Activated T-helper 2 cell treated with anti-CD3 and anti-CD28 coated beads, Interferon-gamma antibody, Interleukin-2, Interleukin-4, amounts not matched to agents 10 μg/mL and 5 μg/mL and 100 μg/mL, durations not matched to agents 14 hours and 24 hours and 36 hours (primary cell): ENCODE data around the gene GNAL. TPM values are rescaled to one million over a fixed set of nuclear protein-coding genes. Genes with fewer than 3 reads are reported as not detected.

ENCODE experiments used
- DNase-seq: peaks from one replicate; pipeline ENCODE4 v3.0.0; 2021; ENCODE audit warnings: low spot score
- H3K27ac Mint-ChIP-seq: one replicate; pipeline ENCODE4 v1.8.0; 2021; ENCODE audit warnings: mixed read lengths
- H3K27me3 Mint-ChIP-seq: one replicate; pipeline ENCODE4 v1.8.0; 2021; ENCODE audit warnings: low read depth, mixed read lengths
- H3K36me3 Mint-ChIP-seq: one replicate; pipeline ENCODE4 v1.8.0; 2021; ENCODE audit warnings: low read depth, mixed read lengths
- H3K4me1 Mint-ChIP-seq: one replicate; pipeline ENCODE4 v1.8.0; 2021; ENCODE audit warnings: low read depth, mixed read lengths
- H3K4me3 Mint-ChIP-seq: one replicate; pipeline ENCODE4 v1.8.0; 2021; ENCODE audit warnings: low read depth, mild to moderate bottlenecking, moderate library complexity, mixed read lengths
- H3K9me3 Mint-ChIP-seq: one replicate; pipeline ENCODE4 v1.8.0; 2021; ENCODE audit warnings: mixed read lengths
- intact Hi-C: fragments of 100-400 bp; cut with micrococcal nuclease; formaldehyde crosslinking; loops from one replicate; pipeline ENCODE4 v1.15.1; 2023
- total RNA-seq: library from RNA; stranded (reverse); gene quantifications from 2 replicates; pipeline ENCODE4 v1.2.3, GENCODE V29; 2022

Gene GNAL
- total RNA-seq, 1 donor from 2014 or later: 0.52 TPM

DNA sequence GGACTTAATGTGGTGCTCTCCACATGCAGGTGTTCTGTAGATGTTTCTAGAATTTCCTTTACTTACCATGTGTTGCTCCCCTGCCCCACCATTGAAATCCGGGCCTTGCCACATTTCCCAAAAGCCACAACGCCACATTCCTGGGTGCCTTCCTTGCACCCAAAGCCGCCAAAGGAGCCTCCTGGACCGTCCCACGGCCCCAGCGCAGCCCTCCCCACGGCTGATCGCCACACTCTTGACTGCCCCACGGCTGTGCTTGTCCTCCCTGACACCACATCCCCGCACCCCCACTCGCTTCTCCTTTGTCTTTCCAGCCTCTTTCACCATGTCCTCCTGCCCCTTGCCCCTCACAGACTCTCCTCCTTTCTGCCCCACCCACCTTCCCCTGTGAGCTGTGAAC is 121.9 kb downstream of the GNAL start:
- H3K27me3 Mint-ChIP-seq: no peaks in the 10 kb centered on the region
- H3K36me3 Mint-ChIP-seq: no peaks in the 10 kb centered on the region
- H3K4me3 Mint-ChIP-seq: no peak overlapping the region
- DNase-seq: no peak
- no peak overlapping the region for H3K27ac Mint-ChIP-seq
- no peaks in the 10 kb centered on the region for H3K9me3 Mint-ChIP-seq
- intact Hi-C loops: no loop called here
- H3K4me1 Mint-ChIP-seq: no peaks in the 10 kb centered on the region

DNA sequence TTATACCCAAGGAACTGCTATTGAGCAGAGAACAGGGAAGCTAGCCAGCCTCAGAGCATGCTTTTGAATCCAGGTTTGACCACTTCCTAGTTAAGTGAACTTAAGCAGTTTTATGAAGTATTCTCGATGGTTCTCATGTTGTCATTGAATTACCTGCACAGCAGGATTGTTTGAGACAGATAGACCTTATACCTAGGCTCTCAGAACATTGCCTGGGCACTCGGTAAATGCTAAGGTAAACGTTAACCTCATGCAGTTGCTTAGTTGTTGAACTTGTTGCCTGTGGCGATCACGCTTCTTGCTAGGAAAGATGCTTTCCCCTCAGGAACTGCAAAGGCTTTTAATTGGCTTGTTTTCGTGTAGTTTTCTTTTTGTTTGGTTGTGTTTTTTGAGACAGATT is 128.2 kb downstream of the GNAL start:
- no peak overlapping the region for H3K4me3 Mint-ChIP-seq
- no peak overlapping the region for H3K27ac Mint-ChIP-seq
- no peaks in the 10 kb centered on the region for H3K36me3 Mint-ChIP-seq
- H3K4me1 Mint-ChIP-seq: no peaks in the 10 kb centered on the region
- no peaks in the 10 kb centered on the region for H3K9me3 Mint-ChIP-seq
- intact Hi-C loops: no loop called here
- H3K27me3 Mint-ChIP-seq: no peaks in the 10 kb centered on the region
- no peak for DNase-seq

DNA sequence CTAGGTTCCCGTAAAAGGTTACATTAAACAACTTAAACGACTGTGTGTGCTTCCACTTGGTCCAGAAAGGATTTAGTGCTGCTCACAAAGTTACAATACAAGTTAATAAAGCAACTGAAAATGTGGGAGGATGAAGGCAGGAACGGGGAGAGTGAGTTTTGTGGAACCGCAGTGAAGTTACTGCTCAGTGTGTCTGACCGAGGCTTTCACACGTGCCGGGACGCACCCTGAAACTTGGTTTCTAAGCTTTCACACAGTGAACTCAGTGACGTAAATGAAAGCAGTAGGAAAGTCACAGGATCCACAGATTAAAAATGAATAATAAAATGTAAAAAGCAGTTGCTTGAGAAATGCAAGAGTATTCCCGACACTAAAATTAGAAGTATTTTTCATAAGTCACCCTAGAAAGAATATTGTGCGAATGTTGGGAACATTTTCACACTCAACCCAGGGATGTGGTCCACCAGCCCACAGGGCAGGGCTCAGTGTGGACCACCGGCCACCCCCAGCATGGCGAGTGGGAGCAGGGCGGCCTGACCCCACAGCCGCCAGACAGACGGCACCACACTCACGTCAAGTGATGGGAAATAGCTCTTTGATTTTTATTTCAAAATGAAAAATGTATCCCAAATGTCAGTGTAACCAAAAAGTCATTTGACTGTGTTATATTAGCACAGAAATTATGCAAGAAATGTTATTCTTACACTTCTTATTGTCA is 129.6 kb downstream of the GNAL start:
- intact Hi-C loops: no loop called here
- no peak for DNase-seq
- H3K36me3 Mint-ChIP-seq: no peaks in the 10 kb centered on the region
- no peaks in the 10 kb centered on the region for H3K9me3 Mint-ChIP-seq
- no peak overlapping the region for H3K27ac Mint-ChIP-seq
- H3K4me1 Mint-ChIP-seq: no peaks in the 10 kb centered on the region
- H3K4me3 Mint-ChIP-seq: no peak overlapping the region
- no peaks in the 10 kb centered on the region for H3K27me3 Mint-ChIP-seq

DNA sequence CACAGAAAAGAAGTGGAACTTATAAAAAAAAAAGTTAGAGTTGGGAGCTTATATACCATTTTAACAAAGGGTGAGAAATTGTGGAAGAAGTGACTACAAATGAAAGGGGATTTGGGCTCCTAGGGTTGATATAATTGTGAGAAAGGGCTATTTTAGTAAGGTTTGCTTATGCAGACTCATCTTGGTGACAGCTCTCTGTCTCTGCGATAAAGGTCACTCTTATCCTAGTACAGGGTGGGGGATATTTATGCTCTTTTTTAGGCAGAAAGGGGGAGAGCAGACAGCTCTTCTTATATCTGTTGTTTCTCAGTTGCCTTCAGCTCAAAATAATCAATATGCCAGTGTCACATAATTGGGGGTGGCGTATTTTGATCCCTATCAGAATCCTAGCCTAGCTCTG is 130.9 kb downstream of the GNAL start:
- no peak overlapping the region for H3K4me3 Mint-ChIP-seq
- H3K4me1 Mint-ChIP-seq: no peaks in the 10 kb centered on the region
- no peak overlapping the region for H3K27ac Mint-ChIP-seq
- intact Hi-C loops: no loop called here
- no peaks in the 10 kb centered on the region for H3K27me3 Mint-ChIP-seq
- H3K36me3 Mint-ChIP-seq: no peaks in the 10 kb centered on the region
- no peak for DNase-seq
- no peaks in the 10 kb centered on the region for H3K9me3 Mint-ChIP-seq

DNA sequence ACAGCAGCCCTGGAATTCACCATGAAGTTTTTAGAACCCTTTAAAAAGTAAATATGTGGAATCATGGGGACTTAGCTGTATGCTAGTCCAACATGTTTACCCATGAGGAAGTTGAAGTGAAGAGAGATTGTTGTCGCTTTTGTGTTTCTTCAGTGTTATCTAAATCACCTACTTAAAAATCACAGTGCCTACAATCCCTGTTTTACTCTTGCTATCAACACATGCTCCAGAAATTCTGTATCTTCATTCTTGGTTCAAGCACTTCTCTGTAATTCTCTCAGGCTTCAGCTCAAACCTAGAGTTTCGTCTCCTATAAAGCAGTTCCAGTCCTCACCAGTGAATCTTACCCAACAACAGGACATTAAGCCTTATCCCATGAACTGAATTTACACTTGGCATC is 131.6 kb downstream of the GNAL start:
- Mint-ChIP-seq H3K9me3 (no peaks in the 10 kb centered on the region), H3K36me3 (no peaks in the 10 kb centered on the region), H3K27ac (no peak overlapping the region), H3K27me3 (no peaks in the 10 kb centered on the region), H3K4me3 (no peak overlapping the region), H3K4me1 (no peaks in the 10 kb centered on the region)
- intact Hi-C loops: no loop called here
- no peak for DNase-seq

DNA sequence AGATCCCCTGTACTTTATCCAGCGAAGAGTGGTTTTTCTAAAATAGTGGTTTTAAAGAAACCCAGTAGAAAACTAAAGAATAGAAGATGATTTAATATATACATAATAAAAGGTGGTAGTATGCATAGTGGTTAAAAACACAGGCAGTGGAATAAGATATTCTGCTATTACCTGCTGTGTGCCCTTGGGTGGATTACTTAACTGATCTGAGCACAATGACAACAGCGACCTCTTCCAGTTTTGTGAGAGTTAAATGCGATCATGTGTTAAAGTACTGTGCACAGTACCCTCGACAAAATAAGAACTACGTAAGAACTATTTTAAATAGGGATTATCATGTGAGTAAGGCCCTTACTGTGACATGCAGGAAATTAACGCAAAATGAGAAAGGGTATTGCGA is 132.1 kb downstream of the GNAL start:
- Mint-ChIP-seq H3K27ac (no peak overlapping the region), H3K4me1 (no peaks in the 10 kb centered on the region), H3K27me3 (no peaks in the 10 kb centered on the region), H3K36me3 (no peaks in the 10 kb centered on the region), H3K9me3 (no peaks in the 10 kb centered on the region), H3K4me3 (no peak overlapping the region)
- no peak for DNase-seq
- intact Hi-C loops: no loop called here

DNA sequence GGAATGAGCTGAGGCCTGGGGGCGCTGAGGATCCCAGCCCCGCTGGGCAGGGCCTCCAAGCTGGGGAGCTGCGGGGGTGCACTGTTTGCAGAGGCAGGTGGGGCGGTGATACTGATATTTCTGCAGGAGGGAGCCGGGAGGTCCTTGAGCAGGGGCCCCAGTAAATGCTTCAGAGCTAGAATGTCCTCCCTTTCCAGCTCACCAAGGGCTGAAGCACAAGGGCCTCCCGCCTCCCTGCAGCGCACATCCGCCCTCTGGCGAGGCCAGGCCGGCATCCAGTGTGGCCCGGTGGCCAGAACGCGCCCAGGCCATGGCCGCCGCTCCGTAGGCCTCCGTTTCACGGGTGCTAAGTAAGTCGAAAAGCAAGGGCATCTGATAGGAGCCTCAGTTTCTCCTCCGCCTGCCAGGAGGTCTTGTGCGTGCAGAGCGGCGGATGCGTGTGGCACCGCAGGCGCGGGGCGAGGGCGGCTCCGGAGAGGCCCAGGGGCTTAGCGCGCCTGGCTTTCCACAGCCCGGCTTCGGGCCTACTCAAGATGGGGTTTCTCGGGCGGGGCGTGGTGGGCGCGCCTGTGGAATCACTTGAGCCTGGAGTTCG is 132.7 kb downstream of the GNAL start:
- no peaks in the 10 kb centered on the region for H3K9me3 Mint-ChIP-seq

DNA sequence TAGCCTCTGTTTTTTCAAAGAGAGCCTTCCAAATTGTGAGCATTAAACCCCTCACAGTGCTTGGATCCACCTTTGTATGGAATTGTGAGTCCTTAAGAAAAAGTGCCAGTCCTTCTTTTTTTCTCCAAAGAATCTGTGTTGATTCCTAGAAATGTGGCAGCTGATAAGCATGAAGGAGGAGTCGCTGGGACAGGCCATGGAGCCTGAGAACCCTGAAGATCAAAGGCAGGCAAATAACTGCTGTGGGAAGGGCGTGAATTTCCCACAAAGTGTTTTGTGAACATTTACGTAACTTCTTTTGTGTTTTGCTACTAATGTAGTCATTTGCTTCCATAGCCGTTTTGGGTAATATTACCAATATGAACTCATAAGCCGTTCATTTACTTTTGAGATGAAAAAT is 134.5 kb downstream of the GNAL start:
- intact Hi-C loops: no loop called here
- H3K4me1 Mint-ChIP-seq: no peaks in the 10 kb centered on the region
- no peaks in the 10 kb centered on the region for H3K36me3 Mint-ChIP-seq
- H3K27me3 Mint-ChIP-seq: no peaks in the 10 kb centered on the region
- no peak overlapping the region for H3K4me3 Mint-ChIP-seq
- no peaks in the 10 kb centered on the region for H3K9me3 Mint-ChIP-seq
- DNase-seq: no peak
- no peak overlapping the region for H3K27ac Mint-ChIP-seq

More for the DNA sequence above, 132.7 kb downstream of the GNAL start:
- Mint-ChIP-seq H3K36me3 (no peaks in the 10 kb centered on the region), H3K27ac (no peak overlapping the region), H3K4me3 (no peak overlapping the region), H3K4me1 (no peaks in the 10 kb centered on the region), H3K27me3 (no peaks in the 10 kb centered on the region)
- intact Hi-C loops: no loop called here
- DNase-seq: no peak

DNA sequence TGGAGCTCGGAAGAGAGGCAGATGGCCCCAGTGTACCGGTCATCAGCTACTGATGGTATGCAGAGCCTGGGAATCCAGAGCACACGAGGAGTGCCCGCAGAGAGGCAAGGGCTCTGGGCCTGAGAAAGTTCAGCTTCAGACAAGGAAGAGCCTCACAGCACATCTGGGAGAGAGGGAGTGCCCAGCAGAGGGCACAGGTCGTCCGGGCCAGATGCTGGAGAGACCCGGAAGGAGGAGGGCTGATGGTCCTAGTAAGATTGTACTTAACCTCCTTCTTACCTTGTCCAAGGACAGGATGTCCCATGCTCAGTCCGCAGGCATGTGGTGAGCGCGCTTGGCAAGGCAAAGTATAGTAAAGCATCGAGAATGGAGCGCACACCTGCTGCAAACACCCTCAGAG is 137.8 kb downstream of the GNAL start:
- Mint-ChIP-seq H3K4me1 (peaks cover 6% of the 10 kb centered on the region), H3K36me3 (no peaks in the 10 kb centered on the region), H3K27ac (no peak overlapping the region), H3K27me3 (no peaks in the 10 kb centered on the region), H3K4me3 (no peak overlapping the region), H3K9me3 (no peaks in the 10 kb centered on the region)
- intact Hi-C loops: no loop called here
- DNase-seq: no peak

DNA sequence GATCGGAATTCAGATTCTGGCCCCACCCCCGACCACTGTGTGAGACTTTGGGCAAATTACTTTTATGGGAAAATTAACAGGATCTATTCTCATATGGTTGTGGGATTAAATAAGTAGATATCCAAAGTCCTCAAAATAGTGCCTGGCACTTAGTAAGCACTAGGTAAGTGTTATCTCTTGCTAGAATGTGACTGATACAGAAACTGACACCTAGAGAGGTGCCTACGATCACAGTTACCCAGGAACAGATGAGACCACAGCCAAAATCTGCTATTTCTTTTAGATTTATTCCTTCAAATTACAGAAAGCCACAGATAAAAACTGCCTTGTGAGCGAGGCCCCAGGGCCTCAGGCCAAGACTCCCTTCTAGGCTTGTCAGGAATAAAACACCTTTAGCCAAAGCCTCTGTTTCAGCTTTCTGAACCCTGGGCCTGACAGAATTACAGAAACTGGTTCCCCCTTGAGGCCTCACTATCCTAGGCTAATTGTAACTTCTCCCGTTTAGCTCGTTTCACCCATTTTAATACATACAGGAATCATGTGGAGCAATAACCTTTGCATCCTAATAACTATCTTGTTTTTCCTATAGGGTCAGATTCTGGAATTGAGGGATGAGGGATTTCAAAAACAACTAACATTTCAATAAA is 139.8 kb downstream of the GNAL start:
- no peak overlapping the region for H3K4me3 Mint-ChIP-seq
- no peaks in the 10 kb centered on the region for H3K27me3 Mint-ChIP-seq
- H3K36me3 Mint-ChIP-seq: no peaks in the 10 kb centered on the region
- H3K27ac Mint-ChIP-seq: no peak overlapping the region
- DNase-seq: no peak
- peaks cover 6% of the 10 kb centered on the region for H3K4me1 Mint-ChIP-seq
- H3K9me3 Mint-ChIP-seq: no peaks in the 10 kb centered on the region
- intact Hi-C loops: no loop called here

DNA sequence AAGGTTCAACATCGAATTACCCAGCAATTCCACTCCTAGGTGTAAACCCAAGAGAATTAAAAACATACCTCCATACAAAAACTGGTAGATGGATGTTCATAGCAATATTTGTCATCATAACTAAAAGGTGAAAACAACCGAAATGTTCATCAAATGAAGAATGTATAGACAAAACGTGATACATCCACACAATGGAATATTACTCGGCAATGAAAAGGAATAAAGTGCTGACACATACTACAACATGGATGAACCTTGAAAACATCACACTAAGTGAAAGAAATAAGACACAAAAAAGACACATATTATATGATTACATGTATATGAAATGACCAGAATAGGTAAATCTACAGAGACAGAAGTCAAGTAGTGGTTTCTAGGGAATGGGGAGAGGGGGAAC is 141.5 kb downstream of the GNAL start:
- no peaks in the 10 kb centered on the region for H3K9me3 Mint-ChIP-seq
- no peaks in the 10 kb centered on the region for H3K27me3 Mint-ChIP-seq
- no peak for DNase-seq
- no peak overlapping the region for H3K4me3 Mint-ChIP-seq
- intact Hi-C loops: no loop called here
- H3K36me3 Mint-ChIP-seq: no peaks in the 10 kb centered on the region
- peaks cover 6% of the 10 kb centered on the region for H3K4me1 Mint-ChIP-seq
- H3K27ac Mint-ChIP-seq: no peak overlapping the region

DNA sequence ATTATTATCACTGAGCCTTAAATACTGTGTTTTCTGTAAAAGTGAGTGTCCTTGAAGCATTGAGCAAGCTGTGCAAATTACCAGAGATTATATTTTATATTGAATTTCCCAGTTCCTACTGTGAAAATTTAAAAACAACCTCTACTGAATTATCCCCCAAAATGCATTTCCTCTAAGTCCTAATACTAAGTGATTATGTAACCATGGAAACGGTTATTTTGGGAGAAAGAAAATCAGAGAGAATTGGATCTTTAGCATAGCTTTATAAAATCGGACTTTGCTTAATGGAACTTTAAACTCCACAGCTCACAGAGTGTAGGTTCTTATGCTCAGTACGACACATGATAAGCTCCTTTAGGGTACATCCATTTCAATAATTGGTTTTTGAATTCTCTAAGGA is 142.9 kb downstream of the GNAL start:
- Mint-ChIP-seq H3K9me3 (no peaks in the 10 kb centered on the region), H3K4me1 (peaks cover 6% of the 10 kb centered on the region), H3K27me3 (no peaks in the 10 kb centered on the region), H3K27ac (no peak overlapping the region), H3K4me3 (no peak overlapping the region), H3K36me3 (no peaks in the 10 kb centered on the region)
- intact Hi-C loops: no loop called here
- no peak for DNase-seq

DNA sequence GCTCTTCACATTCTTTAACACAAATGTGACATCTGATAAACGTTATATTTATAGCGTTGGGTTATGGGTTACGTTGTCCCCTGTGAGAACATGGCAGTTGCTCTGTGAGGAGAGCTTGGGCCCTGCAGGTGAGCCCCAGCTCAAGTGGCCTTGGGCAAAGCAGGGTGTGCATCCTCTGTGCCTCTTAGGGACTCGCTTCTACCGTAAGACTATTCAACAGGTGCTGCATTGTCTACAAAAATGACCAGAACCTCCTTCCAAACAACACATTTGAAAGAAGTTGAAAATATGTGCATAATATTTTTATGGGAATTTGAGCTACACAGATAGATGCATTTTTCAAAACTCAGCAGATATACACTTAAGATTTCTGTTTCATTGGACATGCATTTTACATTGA is 145.7 kb downstream of the GNAL start:
- H3K36me3 Mint-ChIP-seq: no peaks in the 10 kb centered on the region
- no peak for DNase-seq
- H3K4me1 Mint-ChIP-seq: no peaks in the 10 kb centered on the region
- H3K9me3 Mint-ChIP-seq: no peaks in the 10 kb centered on the region
- intact Hi-C loops: no loop called here
- H3K27me3 Mint-ChIP-seq: peaks cover 6% of the 10 kb centered on the region
- no peak overlapping the region for H3K27ac Mint-ChIP-seq
- no peak overlapping the region for H3K4me3 Mint-ChIP-seq
